DND-41 (cell line): Measurements from ENCODE around the gene SUPT3H.

Experiments
- EZH2 ChIP-seq: IDR thresholded peaks from 3 replicates; pipeline ENCODE4 v1.6.1; 2012; ENCODE audit warnings: borderline replicate concordance, low read depth, mild to moderate bottlenecking, moderate library complexity, low read length, inconsistent platforms; ENCODE audit not compliant: severe bottlenecking
- TF ChIP-seq, protein P1 (sequence below): IDR thresholded peaks from 2 replicates; pipeline ENCODE4 v1.5.1; 2012; ENCODE audit warnings: borderline replicate concordance, low read length, moderate library complexity, mild to moderate bottlenecking; ENCODE audit not compliant: poor library complexity, severe bottlenecking; ENCODE audit errors: extremely low read depth

GRCh38 chr6:45350186-45350710 is 27.5 kb downstream of the SUPT3H start:
- TF ChIP-seq, protein P1, sequence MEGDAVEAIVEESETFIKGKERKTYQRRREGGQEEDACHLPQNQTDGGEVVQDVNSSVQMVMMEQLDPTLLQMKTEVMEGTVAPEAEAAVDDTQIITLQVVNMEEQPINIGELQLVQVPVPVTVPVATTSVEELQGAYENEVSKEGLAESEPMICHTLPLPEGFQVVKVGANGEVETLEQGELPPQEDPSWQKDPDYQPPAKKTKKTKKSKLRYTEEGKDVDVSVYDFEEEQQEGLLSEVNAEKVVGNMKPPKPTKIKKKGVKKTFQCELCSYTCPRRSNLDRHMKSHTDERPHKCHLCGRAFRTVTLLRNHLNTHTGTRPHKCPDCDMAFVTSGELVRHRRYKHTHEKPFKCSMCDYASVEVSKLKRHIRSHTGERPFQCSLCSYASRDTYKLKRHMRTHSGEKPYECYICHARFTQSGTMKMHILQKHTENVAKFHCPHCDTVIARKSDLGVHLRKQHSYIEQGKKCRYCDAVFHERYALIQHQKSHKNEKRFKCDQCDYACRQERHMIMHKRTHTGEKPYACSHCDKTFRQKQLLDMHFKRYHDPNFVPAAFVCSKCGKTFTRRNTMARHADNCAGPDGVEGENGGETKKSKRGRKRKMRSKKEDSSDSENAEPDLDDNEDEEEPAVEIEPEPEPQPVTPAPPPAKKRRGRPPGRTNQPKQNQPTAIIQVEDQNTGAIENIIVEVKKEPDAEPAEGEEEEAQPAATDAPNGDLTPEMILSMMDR = no peak
- no peak for TF ChIP-seq EZH2
